ENCODE data around the gene C21orf58.

GRCh38 chr21:46361935-46362334 lies 38.3 kb upstream of the C21orf58 start:
- TF ChIP-seq CTCF (IDR thresholded peaks at IDR 0.05) (no peak), POLR2A (IDR thresholded peaks at IDR 0.05) (no peak), EP300 (IDR thresholded peaks at IDR 0.05) (no peak), POLR2AphosphoS5 (IDR thresholded peaks at IDR 0.05) (no peak)

Measured in upper lobe of left lung (tissue), 4 donors.